Mucosa of rectum (tissue), 2 donors: ENCODE results near the gene HOXA10.

Source experiments
- H3K27ac ChIP-seq, 2 donors: one replicate each; pipeline ENCODE4 v1.7.0; 2013; ENCODE audit warnings: inconsistent platforms in 2 of 2, low read depth in 2 of 2, low read length in 2 of 2
- H3K27me3 ChIP-seq, 2 donors: one replicate each; pipeline ENCODE4 v1.7.0; 2013; ENCODE audit warnings: low read length in 2 of 2; ENCODE audit not compliant: control insufficient read depth in 2 of 2, insufficient read depth in 2 of 2
- H3K36me3 ChIP-seq, 2 donors: one replicate each; pipeline ENCODE4 v1.7.0; 2013; ENCODE audit warnings: low read length in 2 of 2; ENCODE audit not compliant: control insufficient read depth in 2 of 2, insufficient read depth in 2 of 2
- H3K4me1 ChIP-seq, 2 donors: one replicate each; pipeline ENCODE4 v1.7.0; 2013; ENCODE audit warnings: low read length in 2 of 2, mild to moderate bottlenecking in 1 of 2; ENCODE audit not compliant: control insufficient read depth in 2 of 2, insufficient read depth in 2 of 2
- H3K4me3 ChIP-seq, 2 donors: one replicate each; pipeline ENCODE4 v1.7.0; 2013; ENCODE audit warnings: low read length in 2 of 2
- H3K9ac ChIP-seq, 2 donors: one replicate each; pipeline ENCODE4 v1.7.0; 2013; ENCODE audit warnings: low read length in 2 of 2, low read depth in 1 of 2, mild to moderate bottlenecking in 1 of 2
- H3K9me3 ChIP-seq, 2 donors: one replicate each; pipeline ENCODE4 v1.7.0; 2013; ENCODE audit warnings: low read length in 2 of 2; ENCODE audit not compliant: control insufficient read depth in 2 of 2
- donor health status: healthy.
- donor health status: Normal muscosa, but diverticular disease.

The HOXA10 gene

GRCh38 chr7:27203964-27204594, 30.0 kb upstream of the HOXA10 start:
- peaks cover 19 to 50% of the 10 kb centered on the region in 2 donors for H3K4me1 ChIP-seq
- H3K9ac ChIP-seq, result peak overlapping the region; percentile 92 to 94
- H3K4me3 ChIP-seq, result peak overlapping the region; percentile 89 to 92
- H3K27me3 ChIP-seq, result peaks cover 10 to 30% of the 10 kb centered on the region in 2 donors
- peak overlapping the region; percentile 95 to 97 for H3K27ac ChIP-seq
- H3K9me3 ChIP-seq, result no peaks in the 10 kb centered on the region
- H3K36me3 ChIP-seq, result no peaks in the 10 kb centered on the region

GRCh38 chr7:27203365-27203953, 29.3 kb upstream of the HOXA10 start:
- no peaks in the 10 kb centered on the region for H3K36me3 ChIP-seq
- H3K27ac ChIP-seq, result peak overlapping the region; percentile 95 to 97
- H3K27me3 ChIP-seq, result peaks cover 10 to 36% of the 10 kb centered on the region in 2 donors
- H3K4me3 ChIP-seq, result peak overlapping the region; percentile 89 to 92
- no peaks in the 10 kb centered on the region for H3K9me3 ChIP-seq
- H3K9ac ChIP-seq, result peak overlapping the region; percentile 92 to 94
- peaks cover 13 to 44% of the 10 kb centered on the region in 2 donors for H3K4me1 ChIP-seq

- peaks cover 10 to 39% of the 10 kb centered on the region in 2 donors for H3K4me1 ChIP-seq
- H3K4me3 ChIP-seq, result peak overlapping the region; percentile 89 to 92
- H3K9ac ChIP-seq, result peak overlapping the region; percentile 92 to 94
These were observed 28.7 kb upstream of the HOXA10 start for GRCh38 chr7:27202862-27203134.

GRCh38 chr7:27202018-27202861, 28.1 kb upstream of the HOXA10 start:
- Histone ChIP-seq H3K27me3 (peaks cover 10 to 43% of the 10 kb centered on the region in 2 donors), H3K4me3 (peak overlapping the region; percentile 89 to 92), H3K4me1 (peaks cover 7 to 38% of the 10 kb centered on the region in 2 donors), H3K36me3 (no peaks in the 10 kb centered on the region), H3K27ac (peak overlapping the region; percentile 95 to 97), H3K9me3 (peaks cover 0 to 2% of the 10 kb centered on the region in 2 donors), H3K9ac (peak overlapping the region; percentile 92 to 94)

More at GRCh38 chr7:27202862-27203134, 28.7 kb upstream of the HOXA10 start:
- no peaks in the 10 kb centered on the region for H3K36me3 ChIP-seq
- peak overlapping the region; percentile 95 to 97 for H3K27ac ChIP-seq
- no peaks in the 10 kb centered on the region for H3K9me3 ChIP-seq
- H3K27me3 ChIP-seq, result peaks cover 10 to 38% of the 10 kb centered on the region in 2 donors

GRCh38 chr7:27201580-27202017, 27.5 kb upstream of the HOXA10 start:
- Histone ChIP-seq H3K9ac (peak overlapping the region; percentile 92 to 94), H3K9me3 (peaks cover 0 to 2% of the 10 kb centered on the region in 2 donors), H3K4me3 (peak overlapping the region; percentile 89 to 92), H3K36me3 (no peaks in the 10 kb centered on the region), H3K4me1 (peaks cover 7 to 34% of the 10 kb centered on the region in 2 donors), H3K27me3 (peaks cover 10 to 43% of the 10 kb centered on the region in 2 donors), H3K27ac (peak overlapping the region; percentile 95 to 97)

- Histone ChIP-seq H3K9me3 (peaks cover 0 to 2% of the 10 kb centered on the region in 2 donors), H3K4me1 (peaks cover 7 to 33% of the 10 kb centered on the region in 2 donors), H3K4me3 (peak overlapping the region; percentile 89 to 92), H3K9ac (peak overlapping the region; percentile 92 to 94), H3K27me3 (peaks cover 10 to 42% of the 10 kb centered on the region in 2 donors), H3K27ac (peak overlapping the region; percentile 95 to 97), H3K36me3 (no peaks in the 10 kb centered on the region)
These were observed 26.9 kb upstream of the HOXA10 start for GRCh38 chr7:27200761-27201579.

- Histone ChIP-seq H3K27ac (peak within 1 kb of the TSS; percentile 95 to 97), H3K36me3 (no peaks in the 10 kb centered on the region), H3K4me1 (peaks cover 3 to 33% of the 10 kb centered on the region in 2 donors), H3K4me3 (peak within 1 kb of the TSS; percentile 89 to 92), H3K9ac (peak within 1 kb of the TSS; percentile 94 to 98), H3K27me3 (peaks cover 10 to 35% of the 10 kb centered on the region in 2 donors), H3K9me3 (peaks cover 0 to 2% of the 10 kb centered on the region in 2 donors)
These were observed 26.0 kb upstream of the HOXA10 start, which contains the start of gene HOXA13 for GRCh38 chr7:27199849-27200760. Gene HOXA13, minus strand, starts transcription at chr7:27200091. Its CDS starts 14 bp downstream, at chr7:27200077.

GRCh38 chr7:27198871-27199801, 25.0 kb upstream of the HOXA10 start:
- Histone ChIP-seq H3K4me3 (peak overlapping the region; percentile 79 to 89), H3K9ac (peak overlapping the region; percentile 90 to 98), H3K9me3 (peaks cover 0 to 2% of the 10 kb centered on the region in 2 donors), H3K27ac (peak overlapping the region; percentile 82 to 86), H3K4me1 (peaks cover 3 to 26% of the 10 kb centered on the region in 2 donors), H3K27me3 (peaks cover 5 to 34% of the 10 kb centered on the region in 2 donors), H3K36me3 (no peaks in the 10 kb centered on the region)
